ENCODE results near the gene RABGEF1. TPM values are rescaled to one million over a fixed set of nuclear protein-coding genes. Genes with fewer than 3 reads are reported as not detected.

The RABGEF1 gene
- total and polyA plus RNA-seq, 9 of the 15 experiments (the other 6 are each of a cell fraction or from before 2014, with no cell fraction given) = 7.0 to 29.3 (median 20.5) TPM

DNA sequence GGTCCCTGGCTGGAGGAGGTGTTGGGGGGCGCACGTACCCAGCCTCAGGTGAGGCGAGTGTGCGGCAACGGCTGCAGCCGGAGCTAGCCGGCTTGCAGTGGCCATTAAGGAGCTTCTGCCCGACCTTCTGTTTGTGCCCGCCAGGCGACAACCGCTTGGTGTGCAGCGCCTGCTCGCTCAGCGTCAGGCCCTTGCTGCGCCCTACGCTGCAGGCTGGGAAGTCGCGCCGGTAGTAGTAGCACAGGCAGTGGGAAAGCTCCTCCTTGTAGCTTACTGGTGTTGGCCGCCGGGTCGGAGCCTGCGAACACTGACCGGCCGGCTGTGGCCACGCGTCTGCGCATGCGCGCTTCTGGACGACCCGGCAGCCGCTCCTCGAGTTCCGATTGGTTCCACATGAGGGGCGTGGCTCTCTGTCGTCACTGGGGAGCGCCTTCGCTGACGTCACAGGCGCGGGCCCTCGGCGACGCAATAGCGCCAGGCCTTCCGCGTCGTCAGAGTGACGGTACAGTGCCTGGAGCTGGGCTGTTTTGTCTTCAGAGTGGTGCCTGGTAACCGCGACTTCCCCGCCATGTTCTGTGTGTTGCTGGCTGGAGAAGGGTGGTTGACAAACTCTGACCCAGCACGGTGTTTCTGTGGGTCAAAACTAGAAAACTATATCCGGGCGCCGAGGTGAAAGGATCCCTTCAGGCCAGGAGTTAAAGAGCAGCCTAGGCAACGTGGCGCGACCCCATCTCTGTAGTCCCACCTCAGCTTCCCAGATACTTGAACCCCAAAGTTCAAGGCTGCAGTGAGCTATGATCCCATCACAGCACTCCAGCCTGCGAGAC, 104.2 kb downstream of the RABGEF1 start (continued):
- TF ChIP-seq, protein P1, sequence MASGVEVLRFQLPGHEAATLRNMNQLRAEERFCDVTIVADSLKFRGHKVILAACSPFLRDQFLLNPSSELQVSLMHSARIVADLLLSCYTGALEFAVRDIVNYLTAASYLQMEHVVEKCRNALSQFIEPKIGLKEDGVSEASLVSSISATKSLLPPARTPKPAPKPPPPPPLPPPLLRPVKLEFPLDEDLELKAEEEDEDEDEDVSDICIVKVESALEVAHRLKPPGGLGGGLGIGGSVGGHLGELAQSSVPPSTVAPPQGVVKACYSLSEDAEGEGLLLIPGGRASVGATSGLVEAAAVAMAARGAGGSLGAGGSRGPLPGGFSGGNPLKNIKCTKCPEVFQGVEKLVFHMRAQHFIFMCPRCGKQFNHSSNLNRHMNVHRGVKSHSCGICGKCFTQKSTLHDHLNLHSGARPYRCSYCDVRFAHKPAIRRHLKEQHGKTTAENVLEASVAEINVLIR (CRISPR knock-in tag; IDR thresholded peaks at IDR 0.05) = peak; percentile 100
- TF ChIP-seq ZNF696 (CRISPR knock-in tag; conservative IDR thresholded peaks at IDR 0.05) = no peak
- TF ChIP-seq MECOM (CRISPR knock-in tag; IDR thresholded peaks at IDR 0.05) = no peak
- no peak for TF ChIP-seq ETV5 (CRISPR knock-in tag; IDR thresholded peaks at IDR 0.05; ENCODE audit: low read depth)
- TF ChIP-seq KLF6 (CRISPR knock-in tag; IDR thresholded peaks at IDR 0.05; ENCODE audit: borderline replicate concordance) = 0 out of 2 replicates have a peak, but pooled peaks have one; percentile 8
- TF ChIP-seq, protein P2, sequence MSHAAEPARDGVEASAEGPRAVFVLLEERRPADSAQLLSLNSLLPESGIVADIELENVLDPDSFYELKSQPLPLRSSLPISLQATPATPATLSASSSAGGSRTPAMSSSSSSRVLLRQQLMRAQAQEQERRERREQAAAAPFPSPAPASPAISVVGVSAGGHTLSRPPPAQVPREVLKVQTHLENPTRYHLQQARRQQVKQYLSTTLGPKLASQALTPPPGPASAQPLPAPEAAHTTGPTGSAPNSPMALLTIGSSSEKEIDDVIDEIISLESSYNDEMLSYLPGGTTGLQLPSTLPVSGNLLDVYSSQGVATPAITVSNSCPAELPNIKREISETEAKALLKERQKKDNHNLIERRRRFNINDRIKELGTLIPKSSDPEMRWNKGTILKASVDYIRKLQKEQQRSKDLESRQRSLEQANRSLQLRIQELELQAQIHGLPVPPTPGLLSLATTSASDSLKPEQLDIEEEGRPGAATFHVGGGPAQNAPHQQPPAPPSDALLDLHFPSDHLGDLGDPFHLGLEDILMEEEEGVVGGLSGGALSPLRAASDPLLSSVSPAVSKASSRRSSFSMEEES (CRISPR knock-in tag; IDR thresholded peaks at IDR 0.05) = no peak
- no peak for TF ChIP-seq HEY1 (CRISPR knock-in tag; IDR thresholded peaks at IDR 0.05; ENCODE audit: borderline replicate concordance)
- TF ChIP-seq HMG20B (CRISPR knock-in tag; IDR thresholded peaks at IDR 0.05) = no peak
- TF ChIP-seq, protein P3, sequence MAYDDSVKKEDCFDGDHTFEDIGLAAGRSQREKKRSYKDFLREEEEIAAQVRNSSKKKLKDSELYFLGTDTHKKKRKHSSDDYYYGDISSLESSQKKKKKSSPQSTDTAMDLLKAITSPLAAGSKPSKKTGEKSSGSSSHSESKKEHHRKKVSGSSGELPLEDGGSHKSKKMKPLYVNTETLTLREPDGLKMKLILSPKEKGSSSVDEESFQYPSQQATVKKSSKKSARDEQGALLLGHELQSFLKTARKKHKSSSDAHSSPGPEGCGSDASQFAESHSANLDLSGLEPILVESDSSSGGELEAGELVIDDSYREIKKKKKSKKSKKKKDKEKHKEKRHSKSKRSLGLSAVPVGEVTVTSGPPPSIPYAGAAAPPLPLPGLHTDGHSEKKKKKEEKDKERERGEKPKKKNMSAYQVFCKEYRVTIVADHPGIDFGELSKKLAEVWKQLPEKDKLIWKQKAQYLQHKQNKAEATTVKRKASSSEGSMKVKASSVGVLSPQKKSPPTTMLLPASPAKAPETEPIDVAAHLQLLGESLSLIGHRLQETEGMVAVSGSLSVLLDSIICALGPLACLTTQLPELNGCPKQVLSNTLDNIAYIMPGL (CRISPR knock-in tag; IDR thresholded peaks at IDR 0.05) = peak; percentile 79; the same call in 1 of the 2 replicates
- TF ChIP-seq ZNF75A (CRISPR knock-in tag; IDR thresholded peaks at IDR 0.05) = no peak
- TF ChIP-seq GABPB2 (CRISPR knock-in tag; conservative IDR thresholded peaks at IDR 0.05) = no peak
- TF ChIP-seq, protein P4, sequence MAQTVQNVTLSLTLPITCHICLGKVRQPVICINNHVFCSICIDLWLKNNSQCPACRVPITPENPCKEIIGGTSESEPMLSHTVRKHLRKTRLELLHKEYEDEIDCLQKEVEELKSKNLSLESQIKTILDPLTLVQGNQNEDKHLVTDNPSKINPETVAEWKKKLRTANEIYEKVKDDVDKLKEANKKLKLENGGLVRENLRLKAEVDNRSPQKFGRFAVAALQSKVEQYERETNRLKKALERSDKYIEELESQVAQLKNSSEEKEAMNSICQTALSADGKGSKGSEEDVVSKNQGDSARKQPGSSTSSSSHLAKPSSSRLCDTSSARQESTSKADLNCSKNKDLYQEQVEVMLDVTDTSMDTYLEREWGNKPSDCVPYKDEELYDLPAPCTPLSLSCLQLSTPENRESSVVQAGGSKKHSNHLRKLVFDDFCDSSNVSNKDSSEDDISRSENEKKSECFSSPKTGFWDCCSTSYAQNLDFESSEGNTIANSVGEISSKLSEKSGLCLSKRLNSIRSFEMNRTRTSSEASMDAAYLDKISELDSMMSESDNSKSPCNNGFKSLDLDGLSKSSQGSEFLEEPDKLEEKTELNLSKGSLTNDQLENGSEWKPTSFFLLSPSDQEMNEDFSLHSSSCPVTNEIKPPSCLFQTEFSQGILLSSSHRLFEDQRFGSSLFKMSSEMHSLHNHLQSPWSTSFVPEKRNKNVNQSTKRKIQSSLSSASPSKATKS (CRISPR knock-in tag; IDR thresholded peaks at IDR 0.05) = no peak
